GM19468 (cell line): ENCODE data around the gene RAB3C.
"Not testable (repeated sequence)": the region's sequence is repeated elsewhere in the genome, so short reads cannot be mapped to it uniquely, and the experiment has no call there.

Experiments used
- ATAC-seq: cut with Tn5 transposase; IDR thresholded peaks from one replicate; pipeline ENCODE4 v1.9.1; 2021; ENCODE audit warnings: mild to moderate bottlenecking, moderate library complexity, moderate number of reproducible peaks; ENCODE audit not compliant: unreplicated experiment; ENCODE audit errors: extremely low read depth

Gene RAB3C

GRCh38 chr5:58599217-58599616 lies 16.3 kb downstream of the RAB3C start:
- ATAC-seq, result no peak

DNA sequence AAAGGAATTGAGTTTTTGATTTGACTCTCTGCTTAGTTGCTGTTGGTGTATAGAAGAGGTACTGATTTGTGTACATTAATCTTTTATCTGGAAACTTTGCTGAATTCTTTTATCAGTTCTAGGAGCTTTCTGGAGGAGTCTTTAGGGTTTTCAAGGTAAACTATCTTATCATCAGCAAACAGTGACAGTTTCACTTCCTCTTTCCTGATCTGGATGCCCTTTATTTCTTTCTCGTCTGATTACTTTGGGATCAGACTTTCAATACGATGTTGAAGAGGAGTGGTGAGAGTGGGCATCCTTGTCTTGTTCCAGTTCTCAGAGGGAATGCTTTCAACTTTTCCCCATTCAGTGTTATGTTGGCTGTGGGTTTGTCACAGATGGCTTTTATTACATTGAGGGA lies 17.7 kb downstream of the RAB3C start:
- not testable (repeated sequence) for ATAC-seq

GRCh38 chr5:58602889-58603288 lies 20.0 kb downstream of the RAB3C start:
- not testable (repeated sequence) for ATAC-seq

GRCh38 chr5:58606064-58606463 lies 23.2 kb downstream of the RAB3C start:
- ATAC-seq, result no peak

DNA sequence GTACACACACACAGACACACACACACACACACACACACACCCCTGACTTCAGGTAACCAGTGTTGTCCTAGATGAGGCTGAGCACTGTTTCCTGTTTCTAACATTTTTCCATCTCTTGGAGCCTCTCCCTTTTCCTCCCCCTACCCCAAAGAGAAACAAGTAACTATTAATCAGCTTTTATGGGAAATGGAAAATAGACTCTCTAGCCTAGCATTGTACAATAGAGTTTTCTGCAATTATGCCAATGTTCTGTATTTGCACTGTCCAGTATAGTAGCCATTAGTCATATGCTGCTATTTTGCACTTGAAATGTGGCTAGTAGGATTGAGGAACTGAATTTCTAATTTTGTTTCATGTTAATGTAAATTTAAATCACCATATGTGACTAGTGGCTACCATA lies 33.1 kb downstream of the RAB3C start:
- ATAC-seq, result no peak

DNA sequence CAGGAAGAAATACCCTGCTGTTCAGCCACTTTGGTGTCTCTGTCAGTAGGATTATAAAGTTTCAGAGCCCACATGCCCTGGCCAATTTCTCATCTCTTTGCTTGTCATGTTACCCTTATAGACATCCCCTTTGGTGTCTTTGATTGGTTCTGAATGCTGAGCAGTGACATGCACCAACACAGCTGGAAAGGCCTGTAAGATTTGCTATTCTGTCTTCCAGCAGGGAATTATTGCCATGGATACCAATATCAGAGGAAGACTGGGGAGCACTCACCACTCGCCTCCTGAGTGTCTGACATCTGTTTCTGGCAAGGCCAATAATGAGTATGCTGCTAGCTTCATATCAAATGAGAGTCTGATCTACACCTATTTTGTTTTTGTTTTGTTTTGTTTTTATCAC lies 34.4 kb downstream of the RAB3C start:
- no peak for ATAC-seq

DNA sequence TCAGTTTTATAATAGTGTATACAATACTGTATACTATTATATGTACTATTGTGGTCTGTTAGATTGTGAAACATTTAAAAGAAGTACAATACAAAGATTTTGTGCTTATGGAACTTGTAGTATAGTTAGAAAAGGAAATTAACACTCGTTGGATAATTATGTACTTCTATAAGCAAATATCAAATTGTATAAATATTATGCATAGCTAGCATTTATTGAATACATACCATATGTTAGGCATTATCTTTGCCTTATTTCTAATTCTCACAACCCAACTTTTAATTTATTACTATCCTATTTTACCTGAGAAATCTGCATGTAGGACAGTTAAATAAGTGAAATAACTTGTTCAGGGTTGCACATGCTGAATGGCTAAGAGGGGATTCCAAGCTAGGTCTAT lies 37.5 kb downstream of the RAB3C start:
- no peak for ATAC-seq

DNA sequence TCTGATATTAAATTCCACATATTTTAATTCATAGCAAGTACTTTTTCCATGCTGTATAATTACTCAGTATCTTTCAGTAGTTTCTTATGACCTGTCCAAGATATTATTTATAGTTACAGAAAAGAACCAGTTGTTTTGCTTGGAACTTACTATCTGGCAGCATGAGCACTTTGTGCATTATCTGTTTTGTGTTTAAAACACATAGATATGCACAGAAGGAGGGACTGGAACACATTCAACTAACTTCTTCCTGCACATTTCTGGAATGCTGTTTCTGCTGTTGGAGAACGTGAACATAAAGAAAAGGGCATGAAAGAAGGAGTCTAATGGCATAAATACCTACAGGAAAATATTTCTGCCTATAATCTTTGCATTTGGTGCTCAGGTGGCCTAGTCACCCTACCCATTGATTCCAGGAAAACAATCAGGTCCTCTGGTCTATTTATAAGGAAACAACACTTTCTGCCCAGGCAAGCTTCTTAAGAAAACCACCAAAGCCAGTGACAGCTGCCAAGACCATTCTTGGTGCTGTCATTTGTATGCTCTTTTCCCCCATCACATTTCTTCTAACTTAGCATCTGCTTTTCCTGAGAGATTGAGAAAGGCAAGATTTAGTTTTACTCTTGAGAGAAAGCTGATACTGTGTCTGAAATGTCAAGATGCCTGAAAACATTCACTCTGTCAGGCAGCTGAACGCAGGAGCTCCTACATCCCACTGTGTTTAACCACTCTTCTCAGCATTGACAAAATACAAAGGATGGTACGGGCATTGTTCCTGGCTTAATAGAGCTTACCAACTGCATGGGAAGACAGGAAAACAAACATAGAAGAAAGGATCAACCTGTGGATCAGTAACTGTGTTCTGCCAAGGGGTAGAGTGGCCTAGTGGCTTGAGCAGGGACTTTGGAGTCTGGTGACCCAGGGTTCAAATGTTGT lies 40.3 kb downstream of the RAB3C start:
- no peak for ATAC-seq

GRCh38 chr5:58628626-58629025 lies 45.8 kb downstream of the RAB3C start:
- no peak for ATAC-seq

- ATAC-seq, result no peak
Measured at GRCh38 chr5:58629271-58630159, 46.6 kb downstream of the RAB3C start.

GRCh38 chr5:58631895-58632294 lies 49.0 kb downstream of the RAB3C start:
- ATAC-seq, result no peak

GRCh38 chr5:58635416-58635815 lies 52.5 kb downstream of the RAB3C start:
- ATAC-seq, result no peak

DNA sequence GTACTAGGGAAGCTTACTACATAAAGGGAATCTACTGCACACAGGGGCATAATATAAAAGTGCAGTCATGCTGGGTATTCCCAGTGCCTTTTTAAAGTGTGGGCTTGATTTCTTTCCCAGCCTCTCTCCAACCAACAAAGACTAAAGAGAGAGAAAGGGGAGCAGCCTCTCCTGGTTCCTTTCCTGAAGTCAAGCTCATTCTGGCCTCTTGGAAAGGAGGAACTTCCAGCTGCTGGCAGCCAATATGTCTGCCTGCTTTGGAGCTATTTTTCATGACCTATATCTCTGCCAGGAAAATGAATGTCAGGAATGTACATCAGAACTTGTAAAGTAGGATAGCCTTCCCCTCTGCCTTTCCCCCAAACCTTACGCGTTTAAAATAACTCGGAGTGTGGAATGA lies 57.1 kb downstream of the RAB3C start:
- no peak for ATAC-seq

DNA sequence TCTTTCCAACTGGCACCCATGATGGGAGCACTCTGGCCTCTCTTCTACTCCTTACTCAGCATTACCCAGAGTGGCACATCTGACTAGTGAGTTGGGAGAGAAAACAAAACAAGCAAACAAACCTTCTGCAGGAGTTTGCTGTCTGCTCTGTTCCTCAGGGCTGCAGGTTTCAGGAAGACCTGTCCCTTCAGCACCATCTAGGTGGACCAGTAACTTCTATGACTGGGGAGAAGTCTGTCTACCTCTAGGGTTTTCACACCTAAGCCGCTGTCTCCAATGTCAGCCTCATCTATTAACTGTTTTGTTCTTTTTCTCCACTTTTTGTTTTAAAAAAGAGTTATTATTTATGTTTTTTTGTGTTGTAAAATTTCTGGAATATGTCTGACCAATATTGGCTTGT lies 58.7 kb downstream of the RAB3C start:
- no peak for ATAC-seq

- no peak for ATAC-seq
Measured at GRCh38 chr5:58648846-58649245, 66.0 kb downstream of the RAB3C start.

DNA sequence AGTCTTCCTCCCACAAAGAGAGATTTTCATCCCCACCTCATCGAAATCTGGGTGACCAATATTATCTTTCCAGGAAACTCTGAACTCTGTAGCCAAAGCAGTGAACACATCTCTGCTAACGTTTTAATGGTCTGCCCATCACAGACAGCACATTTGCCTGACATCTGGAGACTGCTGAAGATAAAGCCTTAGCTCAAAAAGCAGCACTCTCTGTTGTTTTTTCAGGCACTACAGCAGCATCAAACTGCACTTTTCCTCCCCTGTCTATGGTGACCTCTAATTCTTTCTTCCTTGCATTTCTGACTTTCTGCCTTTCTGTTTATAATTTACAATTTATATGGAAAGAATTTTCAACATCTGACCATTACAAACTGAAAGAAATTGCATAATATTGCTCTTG lies 66.8 kb downstream of the RAB3C start:
- ATAC-seq, result no peak

DNA sequence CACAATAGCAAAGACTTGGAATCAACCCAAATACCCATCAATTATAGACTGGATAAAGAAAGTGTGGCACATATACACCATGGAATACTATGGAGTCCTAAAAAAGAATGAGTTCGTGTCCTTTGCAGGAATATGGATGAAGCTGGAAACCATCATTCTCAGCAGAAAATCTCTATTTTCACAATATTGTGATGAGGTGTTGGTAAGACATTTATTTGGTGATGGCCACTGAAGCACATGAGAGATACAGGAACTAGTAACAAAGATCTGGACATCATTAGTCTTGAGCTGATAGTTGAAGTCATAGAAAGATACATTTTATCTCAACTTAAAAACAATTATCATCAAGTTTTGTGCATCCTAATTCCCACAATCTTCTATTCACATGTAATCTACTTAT lies 70.6 kb downstream of the RAB3C start:
- no peak for ATAC-seq

DNA sequence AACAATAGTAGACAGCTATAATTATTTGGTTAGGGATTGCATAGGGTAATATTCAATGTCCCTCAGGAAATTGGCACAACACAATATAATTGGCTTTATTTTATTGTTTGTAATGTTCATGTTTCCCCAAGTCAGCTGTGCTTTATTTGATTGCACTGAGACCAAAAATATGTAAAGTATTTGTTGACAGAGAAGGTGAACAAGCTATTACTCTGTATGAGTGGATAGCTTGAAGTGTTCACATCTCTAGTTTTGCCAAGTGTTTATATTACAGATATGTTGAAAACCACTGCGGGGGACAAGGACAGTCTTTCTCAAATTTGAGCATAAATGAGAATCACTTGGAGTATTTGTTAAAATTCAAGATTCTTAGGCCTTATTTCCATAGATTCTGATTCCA lies 83.3 kb downstream of the RAB3C start:
- no peak for ATAC-seq

DNA sequence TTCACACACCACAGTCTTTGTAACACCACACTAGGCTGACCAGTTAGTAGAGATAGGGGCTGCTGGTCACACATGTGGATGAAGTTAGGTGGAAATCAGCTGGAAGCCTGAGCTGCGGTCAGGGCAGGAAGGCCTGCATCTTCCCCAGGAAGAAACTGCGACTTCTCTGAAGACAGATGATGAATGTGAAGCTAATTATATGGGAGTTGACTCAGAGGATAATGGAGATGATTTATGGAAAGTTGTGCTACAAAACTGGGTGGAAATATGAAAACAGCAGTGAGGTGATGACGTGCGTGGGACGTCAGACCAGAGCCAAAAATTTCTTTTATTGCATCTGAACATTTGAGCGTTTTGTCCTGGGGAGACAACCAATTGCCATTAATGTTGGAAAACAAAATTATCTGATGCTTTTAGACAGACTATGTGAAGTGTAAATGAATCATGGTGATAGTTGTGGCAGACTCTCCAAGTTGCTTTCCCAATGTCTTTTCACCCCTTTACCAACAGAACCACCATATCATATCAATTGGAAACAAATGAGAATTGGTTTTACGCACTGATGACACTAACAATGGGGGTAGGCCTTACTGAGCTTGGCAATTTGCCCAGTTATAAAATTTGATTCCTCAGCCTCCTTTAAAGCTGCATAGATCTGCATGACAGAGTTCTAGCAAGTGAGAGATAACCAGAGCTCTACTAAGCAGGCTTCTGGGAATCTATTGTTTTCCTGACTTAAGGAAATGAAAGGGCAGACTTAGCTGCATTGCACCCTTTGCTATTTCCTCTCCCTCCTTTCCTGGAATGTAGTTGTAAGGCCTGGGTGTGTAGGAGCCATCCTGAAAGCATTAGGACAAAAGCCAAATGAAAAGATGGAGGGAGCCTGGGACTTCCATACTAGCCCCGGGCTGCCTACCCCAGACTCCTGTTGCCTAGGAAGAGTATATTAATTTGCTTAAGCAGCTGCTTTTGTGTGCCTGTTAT lies 84.0 kb downstream of the RAB3C start:
- no peak for ATAC-seq

- no peak for ATAC-seq
Measured at GRCh38 chr5:58670582-58670981, 87.7 kb downstream of the RAB3C start.
